HepG2 (cell line): ENCODE results near the gene HYAL2. TPM values are rescaled to one million over a fixed set of nuclear protein-coding genes. Genes with fewer than 3 reads are reported as not detected.
A peak's percentile ranks its signal among the peaks of the same experiment; 100 is the strongest.

Experiments used
- ATAC-seq: fragments of 200-7000 bp; cut with Tn5 transposase; 3 replicates; pipeline ENCODE4 v1.9.1; 2020; ENCODE audit warnings: mild to moderate bottlenecking, moderate library complexity
- BruUV-seq: library from RNA; stranded (reverse); fragments of 400-500 nt; replicated peaks from 2 replicates; lab custom pipeline; 2021; lab: Mats Ljungman, UMichigan
- CTCF ChIA-PET: fragments of 300-600 bp; formaldehyde crosslinking; extraction: SDS; loops from one replicate; lab custom pipeline; 2021; ENCODE audit warnings: low total read pairs, inconsistent platforms, low intra/inter-chr PET ratio; lab: Yijun Ruan, JAX
- POLR2A ChIA-PET: fragments of 350-600 bp; sonication (Branson Sonifier 250); formaldehyde crosslinking; loops from one replicate; lab custom pipeline; 2020; ENCODE audit warnings: antibody characterized with exemption, inconsistent platforms; lab: Yijun Ruan, JAX
- DNase-seq: peaks from one replicate; pipeline ENCODE4 v3.0.0-alpha.2; 2015; ENCODE audit warnings: low spot score
- FAIRE-seq: peaks from 3 replicates; lab custom pipeline; 2011; peaks lifted over from hg19 to GRCh38; lab: Jason Lieb, UNC
- H2AFZ ChIP-seq: one replicate; pipeline ENCODE4 v1.6.1; 2011; ENCODE audit warnings: low read length, inconsistent platforms
- H3K27ac ChIP-seq: fragments of 300-600 bp; 3 replicates; pipeline ENCODE4 v1.8.0; 2011; ENCODE audit warnings: mixed run types, mild to moderate bottlenecking, mixed read lengths, low read length, inconsistent platforms; ENCODE audit not compliant: insufficient read depth; ENCODE audit errors: extremely low read length
- H3K27me3 ChIP-seq, 2 experiments: fragments of 200-600 bp in 1 of 2; 2 replicates in 1 of 2; 3 replicates in 1 of 2; pipeline versions ENCODE4 v1.6.0 to v1.8.0; 2011; ENCODE audit warnings: low read length in 2 of 2, mild to moderate bottlenecking in 2 of 2, moderate library complexity in 2 of 2, inconsistent platforms in 1 of 2; ENCODE audit not compliant: insufficient read depth in 2 of 2, control insufficient read depth in 1 of 2
- H3K36me3 ChIP-seq, 2 experiments: fragments of 200-600 bp in 1 of 2; replicated peaks in 1 of 2; 2 replicates in 1 of 2; 3 replicates in 1 of 2; pipeline versions ENCODE4 v1.5.1 to v1.8.0; 2011; ENCODE audit warnings: low read length in 2 of 2, inconsistent platforms in 1 of 2; ENCODE audit not compliant: insufficient read depth in 2 of 2, control insufficient read depth in 1 of 2
- H3K4me1 ChIP-seq: 2 replicates; pipeline ENCODE4 v1.5.1; 2012; ENCODE audit warnings: low read length, inconsistent platforms; ENCODE audit not compliant: insufficient read depth
- H3K4me2 ChIP-seq: 2 replicates; pipeline ENCODE4 v1.6.0; 2011; ENCODE audit warnings: low read depth, low read length, inconsistent platforms
- H3K4me3 ChIP-seq, 3 experiments: fragments of 200-600 bp in 1 of 3; sonication (generic), shearing (Covaris generic) in 1 of 3; replicated peaks in 1 of 3; 2 replicates each; pipeline ENCODE4 v1.5.1; 2011 to 2016; ENCODE audit warnings: low read length in 3 of 3, inconsistent platforms in 2 of 3, low read depth in 2 of 3, mild to moderate bottlenecking in 2 of 3, control low read depth in 1 of 3, mixed read lengths in 1 of 3; ENCODE audit not compliant: insufficient read depth in 1 of 3
- H3K79me2 ChIP-seq: one replicate; pipeline ENCODE4 v1.6.1; 2011; ENCODE audit warnings: low read length, inconsistent platforms; ENCODE audit not compliant: insufficient read depth
- H3K9ac ChIP-seq: 2 replicates; pipeline ENCODE4 v1.6.0; 2011; ENCODE audit warnings: mild to moderate bottlenecking, low read depth, low read length, inconsistent platforms; ENCODE audit not compliant: insufficient read depth
- H3K9me3 ChIP-seq: 2 replicates; pipeline ENCODE4 v1.5.1; 2012; ENCODE audit warnings: mild to moderate bottlenecking, low read length
- H4K20me1 ChIP-seq: 2 replicates; pipeline ENCODE4 v1.6.0; 2011; ENCODE audit warnings: inconsistent platforms, mild to moderate bottlenecking, low read length, moderate library complexity; ENCODE audit not compliant: insufficient read depth
- AKAP8 ChIP-seq: sonication (generic); formaldehyde crosslinking; IDR thresholded peaks from 2 replicates; pipeline ENCODE4 v1.5.1; 2020; ENCODE audit warnings: mild to moderate bottlenecking, missing genetic modification reagents
- ARNT2 ChIP-seq: sonication (generic); formaldehyde crosslinking; IDR thresholded peaks from 2 replicates; pipeline ENCODE4 v1.8.0; 2022; ENCODE audit warnings: mild to moderate bottlenecking, low read depth, missing genetic modification reagents, moderate library complexity
- ERF ChIP-seq: IDR thresholded peaks from 2 replicates; pipeline ENCODE4 v1.6.1; 2018; ENCODE audit warnings: missing biosample characterization, missing genetic modification reagents
- HNF1B ChIP-seq: sonication (generic); formaldehyde crosslinking; IDR thresholded peaks from 2 replicates; pipeline ENCODE4 v1.5.1; 2020; ENCODE audit warnings: mild to moderate bottlenecking, moderate library complexity, missing genetic modification reagents
- MED8 ChIP-seq: sonication (generic); formaldehyde crosslinking; IDR thresholded peaks from 2 replicates; pipeline ENCODE4 v1.8.1; 2023; ENCODE audit warnings: mild to moderate bottlenecking, missing genetic modification reagents; ENCODE audit not compliant: insufficient replicate concordance
- PAX8 ChIP-seq: sonication (generic); formaldehyde crosslinking; IDR thresholded peaks from 2 replicates; pipeline ENCODE4 v1.8.0; 2022; ENCODE audit warnings: mild to moderate bottlenecking, missing genetic modification reagents, borderline replicate concordance
- RAD21 ChIP-seq: fragments of 450-650 bp; formaldehyde crosslinking; IDR thresholded peaks from 2 replicates; pipeline ENCODE4 v1.5.0; 2020; ENCODE audit warnings: mild to moderate bottlenecking
- REPIN1 ChIP-seq: sonication (generic); formaldehyde crosslinking; IDR thresholded peaks from 2 replicates; pipeline ENCODE4 v1.8.0; 2022; ENCODE audit warnings: missing genetic modification reagents, low read depth, mild to moderate bottlenecking, borderline replicate concordance
- SRSF4 ChIP-seq: fragments of 200-400 bp; formaldehyde crosslinking; IDR thresholded peaks from one replicate; pipeline ENCODE4 v1.6.1; 2018; ENCODE audit warnings: mild to moderate bottlenecking, low read depth, low read length, moderate library complexity; ENCODE audit not compliant: poor library complexity, severe bottlenecking
- SSRP1 ChIP-seq: IDR thresholded peaks from 2 replicates; pipeline ENCODE4 v1.6.1; 2016; ENCODE audit warnings: control low read depth
- TEF ChIP-seq: sonication (generic); formaldehyde crosslinking; IDR thresholded peaks from 2 replicates; pipeline ENCODE4 v1.5.0; 2020; ENCODE audit warnings: missing genetic modification reagents
- XRCC5 ChIP-seq: fragments of 200-400 bp; formaldehyde crosslinking; optimal IDR thresholded peaks from 2 replicates; pipeline ENCODE3; 2017; ENCODE audit warnings: mild to moderate bottlenecking, low read length
- ZNF263 ChIP-seq: sonication (generic); formaldehyde crosslinking; IDR thresholded peaks from 2 replicates; pipeline ENCODE4 v1.4.0; 2020; ENCODE audit warnings: missing genetic modification reagents
- ZNF337 ChIP-seq: sonication (generic); formaldehyde crosslinking; IDR thresholded peaks from 2 replicates; pipeline ENCODE4 v1.5.1; 2020; ENCODE audit warnings: missing genetic modification reagents, low read depth, mild to moderate bottlenecking, borderline replicate concordance
- WGBS: methylation state at CpG from one replicate; pipeline ENCODE4 v1.1.6; 2017; ENCODE audit warnings: low lambda C conversion rate; 5-methylcytosine and 5-hydroxymethylcytosine counted together
- in situ Hi-C: cut with HindIII; loops from 2 replicates; pipeline ENCODE4 v1.10.0; 2017; ENCODE audit warnings: low pct_unique_long_range_greater_than_20kb; ENCODE audit not compliant: extremely low pct_ligation_motif_present
- intact Hi-C: fragments of 100-400 bp; cut with micrococcal nuclease; formaldehyde crosslinking; loops from one replicate; pipeline ENCODE4 v1.10.0; 2022; ENCODE audit not compliant: unreplicated experiment
- polyA plus RNA-seq, 8 experiments: library from polyadenylated mRNA; depleted of rRNA in 3 of 8; stranded (reverse) in 7 of 8; unstranded in 1 of 8; fragments of >200 nt; fragmentation: Illumina TruSeq in 4 of 8; extraction: Trizol in 4 of 8; gene quantifications; 2 replicates each; pipeline versions ENCODE4 v1.2.1 to v1.2.3, GENCODE V29; 2011 to 2016; ENCODE audit warnings: low read depth in 4 of 8, missing spikeins in 1 of 8, mixed read lengths in 1 of 8; ENCODE audit not compliant: insufficient read depth in 1 of 8
- total RNA-seq, 5 experiments: library from RNA; depleted of rRNA; stranded (reverse); fragments of >200 nt; fragmentation: Illumina TruSeq; extraction: Trizol; gene quantifications; 2 replicates each; pipeline ENCODE4 v1.2.3, GENCODE V29; 2016; ENCODE audit warnings: low read depth in 1 of 5
- TF ChIP-seq, protein P1 (sequence below): sonication (generic); formaldehyde crosslinking; IDR thresholded peaks from 2 replicates; pipeline ENCODE4 v1.4.0; 2020; ENCODE audit warnings: missing genetic modification reagents
- TF ChIP-seq, protein P2 (sequence below): sonication (generic); formaldehyde crosslinking; IDR thresholded peaks from 2 replicates; pipeline ENCODE4 v1.8.1; 2023; ENCODE audit warnings: missing genetic modification reagents, mild to moderate bottlenecking, borderline replicate concordance
- TF ChIP-seq, protein P3 (sequence below): sonication (generic); formaldehyde crosslinking; IDR thresholded peaks from 2 replicates; pipeline ENCODE4 v1.4.0; 2020; ENCODE audit warnings: missing genetic modification reagents

Gene HYAL2
- total and polyA plus RNA-seq, 2 of the 13 experiments (the other 11 are each of a cell fraction or from before 2014, with no cell fraction given) = 76.2 to 102 TPM

DNA sequence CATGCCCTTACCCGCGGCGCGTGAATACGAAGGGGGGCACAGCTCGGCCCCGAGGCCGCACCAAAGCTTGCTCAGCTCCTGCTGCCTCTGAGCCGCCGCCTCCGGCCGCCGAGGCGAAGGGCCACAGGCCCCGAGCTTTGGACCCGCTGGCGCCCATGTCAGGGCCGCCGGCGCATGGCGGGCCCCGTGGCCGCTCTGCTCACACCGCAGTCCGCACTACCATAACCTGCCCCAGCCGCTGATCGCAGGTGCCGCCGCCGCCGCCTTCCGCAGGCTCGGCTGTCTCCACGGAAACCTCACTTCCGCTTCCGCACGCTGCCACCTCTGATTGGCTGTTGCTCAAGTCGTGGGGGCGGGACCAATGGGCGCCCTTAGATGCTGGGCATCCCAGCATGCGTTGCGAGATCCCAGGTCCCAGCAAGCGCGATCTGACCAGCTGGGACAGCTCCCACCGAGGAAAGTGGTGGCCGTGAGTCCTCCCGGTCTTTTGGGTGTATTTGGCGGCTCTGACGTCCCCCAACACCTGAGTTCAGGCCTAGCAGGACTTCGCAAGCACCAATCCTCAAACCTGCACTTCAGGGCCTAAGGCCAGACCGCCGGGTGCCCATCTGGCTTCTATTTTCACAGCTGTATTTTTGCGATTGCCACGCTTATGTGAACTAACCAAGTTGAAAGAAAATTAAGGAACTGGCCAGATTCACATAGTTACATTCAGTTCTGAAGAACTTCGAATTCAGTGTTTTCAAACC lies 5.6 kb upstream of the HYAL2 start, which contains the start of gene TUSC2:
Gene TUSC2 (minus strand): TSS at position 281 of the 749 bp plus-strand sequence. CDS start 124 bp downstream, at position 157.
- 2% methylated on average over 15 of the region's 55 CpGs for WGBS
- peak; percentile 94 for FAIRE-seq
- TSS peak; percentile 91 for BruUV-seq
- TF ChIP-seq RAD21 (peak; percentile 39; the same call in 1 of the 2 replicates), ERF (CRISPR knock-in tag) (no peak), TEF (CRISPR knock-in tag) (no peak; the same call in 1 of the 2 replicates), XRCC5 (peak; percentile 17), AKAP8 (peak; percentile 87), PAX8 (0 out of 2 replicates have a peak, but pooled peaks have one; percentile 58), REPIN1 (CRISPR knock-in tag) (peak; percentile 20; the same call in 1 of the 2 replicates), ZNF263 (peak; percentile 45; the same call in 1 of the 2 replicates), HNF1B (CRISPR knock-in tag) (0 out of 2 replicates have a peak, but pooled peaks have one; percentile 22), SRSF4 (no peak), ARNT2 (CRISPR knock-in tag) (0 out of 2 replicates have a peak, but pooled peaks have one; percentile 39), SSRP1 (CRISPR knock-in tag) (no peak), ZNF337 (CRISPR knock-in tag) (peak; percentile 56; the same call in 1 of the 2 replicates), MED8 (no peak)
- TF ChIP-seq, protein P1, sequence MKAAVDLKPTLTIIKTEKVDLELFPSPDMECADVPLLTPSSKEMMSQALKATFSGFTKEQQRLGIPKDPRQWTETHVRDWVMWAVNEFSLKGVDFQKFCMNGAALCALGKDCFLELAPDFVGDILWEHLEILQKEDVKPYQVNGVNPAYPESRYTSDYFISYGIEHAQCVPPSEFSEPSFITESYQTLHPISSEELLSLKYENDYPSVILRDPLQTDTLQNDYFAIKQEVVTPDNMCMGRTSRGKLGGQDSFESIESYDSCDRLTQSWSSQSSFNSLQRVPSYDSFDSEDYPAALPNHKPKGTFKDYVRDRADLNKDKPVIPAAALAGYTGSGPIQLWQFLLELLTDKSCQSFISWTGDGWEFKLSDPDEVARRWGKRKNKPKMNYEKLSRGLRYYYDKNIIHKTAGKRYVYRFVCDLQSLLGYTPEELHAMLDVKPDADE (CRISPR knock-in tag) = no peak
- TF ChIP-seq, protein P2, sequence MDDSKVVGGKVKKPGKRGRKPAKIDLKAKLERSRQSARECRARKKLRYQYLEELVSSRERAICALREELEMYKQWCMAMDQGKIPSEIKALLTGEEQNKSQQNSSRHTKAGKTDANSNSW (CRISPR knock-in tag) = no peak
- TF ChIP-seq, protein P3, sequence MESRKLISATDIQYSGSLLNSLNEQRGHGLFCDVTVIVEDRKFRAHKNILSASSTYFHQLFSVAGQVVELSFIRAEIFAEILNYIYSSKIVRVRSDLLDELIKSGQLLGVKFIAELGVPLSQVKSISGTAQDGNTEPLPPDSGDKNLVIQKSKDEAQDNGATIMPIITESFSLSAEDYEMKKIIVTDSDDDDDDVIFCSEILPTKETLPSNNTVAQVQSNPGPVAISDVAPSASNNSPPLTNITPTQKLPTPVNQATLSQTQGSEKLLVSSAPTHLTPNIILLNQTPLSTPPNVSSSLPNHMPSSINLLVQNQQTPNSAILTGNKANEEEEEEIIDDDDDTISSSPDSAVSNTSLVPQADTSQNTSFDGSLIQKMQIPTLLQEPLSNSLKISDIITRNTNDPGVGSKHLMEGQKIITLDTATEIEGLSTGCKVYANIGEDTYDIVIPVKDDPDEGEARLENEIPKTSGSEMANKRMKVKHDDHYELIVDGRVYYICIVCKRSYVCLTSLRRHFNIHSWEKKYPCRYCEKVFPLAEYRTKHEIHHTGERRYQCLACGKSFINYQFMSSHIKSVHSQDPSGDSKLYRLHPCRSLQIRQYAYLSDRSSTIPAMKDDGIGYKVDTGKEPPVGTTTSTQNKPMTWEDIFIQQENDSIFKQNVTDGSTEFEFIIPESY (CRISPR knock-in tag) = no peak

More for the DNA sequence above, 5.6 kb upstream of the HYAL2 start, which contains the start of gene TUSC2:
- H4K20me1 ChIP-seq = no peaks in the 10 kb centered on the region
- H3K4me1 ChIP-seq = peaks cover 52% of the 10 kb centered on the region
- no peaks in the 10 kb centered on the region for H3K9me3 ChIP-seq
- peak within 1 kb of the TSS; percentile 79 to 95 (median 92) for H3K4me3 ChIP-seq
- ChIA-PET CTCF (no interaction called here), POLR2A (interaction anchor here (0.6 to 3.5 kb wide), 21 partner anchors 9 to 281 kb away, joined by 3 to 66 read pairs (median 4); partner anchors contain the start of genes CYB561D2, GNAI2, HYAL1 and HYAL3)
- H3K36me3 ChIP-seq = peaks cover 19 to 44% of the 10 kb centered on the region in 2 experiments
- ATAC-seq (peak; percentile 79), DNase-seq (peak; percentile 95)
- no peak within 1 kb of the TSS for H2AFZ ChIP-seq
- in situ Hi-C loops (no loop called here), intact Hi-C loops (no loop called here)
- peak within 1 kb of the TSS; percentile 84 for H3K4me2 ChIP-seq
- peak within 1 kb of the TSS; percentile 96 for H3K9ac ChIP-seq
- peaks cover 22% of the 10 kb centered on the region for H3K79me2 ChIP-seq
- peak within 1 kb of the TSS; percentile 67 for H3K27ac ChIP-seq
- no peaks in the 10 kb centered on the region for H3K27me3 ChIP-seq
